ENCODE data around the gene NOTCH4. TPM values are rescaled to one million over a fixed set of nuclear protein-coding genes. Genes with fewer than 3 reads are reported as not detected.

Gene NOTCH4
- total and polyA plus RNA-seq, 9 of the 15 experiments (the other 6 are each of a cell fraction or from before 2014, with no cell fraction given) = 0.24 to 4.3 (median 1.7) TPM

DNA sequence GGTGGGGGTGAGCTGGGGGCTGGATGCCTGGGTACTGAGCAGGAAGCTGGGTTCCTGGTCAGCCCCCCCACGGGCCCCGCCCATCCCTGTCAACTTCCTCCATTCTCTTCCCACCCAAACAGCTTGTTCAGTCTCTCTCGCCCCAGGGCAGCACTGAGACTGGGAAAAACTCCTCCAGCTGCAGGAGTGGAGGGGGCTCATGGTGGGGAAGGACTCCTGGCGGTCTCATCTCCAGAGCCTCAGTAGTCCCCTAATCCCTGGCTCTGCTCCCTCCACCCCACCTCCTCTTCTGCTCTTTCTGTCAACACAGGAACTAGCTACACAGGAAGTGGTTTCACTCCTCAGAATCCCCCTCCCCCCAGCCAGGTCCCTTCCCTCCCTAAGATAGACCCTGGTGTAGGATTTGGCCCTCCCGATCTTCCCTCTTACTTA lies 31.2 kb downstream of the NOTCH4 start, which contains the start of gene GPSM3 (continued):
- TF ChIP-seq, protein P1, sequence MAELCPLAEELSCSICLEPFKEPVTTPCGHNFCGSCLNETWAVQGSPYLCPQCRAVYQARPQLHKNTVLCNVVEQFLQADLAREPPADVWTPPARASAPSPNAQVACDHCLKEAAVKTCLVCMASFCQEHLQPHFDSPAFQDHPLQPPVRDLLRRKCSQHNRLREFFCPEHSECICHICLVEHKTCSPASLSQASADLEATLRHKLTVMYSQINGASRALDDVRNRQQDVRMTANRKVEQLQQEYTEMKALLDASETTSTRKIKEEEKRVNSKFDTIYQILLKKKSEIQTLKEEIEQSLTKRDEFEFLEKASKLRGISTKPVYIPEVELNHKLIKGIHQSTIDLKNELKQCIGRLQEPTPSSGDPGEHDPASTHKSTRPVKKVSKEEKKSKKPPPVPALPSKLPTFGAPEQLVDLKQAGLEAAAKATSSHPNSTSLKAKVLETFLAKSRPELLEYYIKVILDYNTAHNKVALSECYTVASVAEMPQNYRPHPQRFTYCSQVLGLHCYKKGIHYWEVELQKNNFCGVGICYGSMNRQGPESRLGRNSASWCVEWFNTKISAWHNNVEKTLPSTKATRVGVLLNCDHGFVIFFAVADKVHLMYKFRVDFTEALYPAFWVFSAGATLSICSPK (IDR thresholded peaks at IDR 0.05; ENCODE audit: borderline replicate concordance) = no peak
- TF ChIP-seq ETV6 (IDR thresholded peaks at IDR 0.05; ENCODE audit: borderline replicate concordance in 1 of 2, low read depth in 2 of 2, low read length in 1 of 2) (peak in 1 of 2 experiments; percentile 68; a peak in 1 of 4 replicates), ETV6 (CRISPR knock-in tag; IDR thresholded peaks at IDR 0.05; ENCODE audit: borderline replicate concordance) (no peak), SRF (CRISPR knock-in tag; IDR thresholded peaks at IDR 0.05) (peak in 1 of 2 experiments; percentile 44; a peak in 1 of 4 replicates), HDAC1 (IDR thresholded peaks at IDR 0.05) (peak in 1 of 2 experiments; percentile 19; a peak in 1 of 4 replicates), EHMT2 (IDR thresholded peaks at IDR 0.05) (no peak; the same call in 1 of the 2 replicates), CBFB (CRISPR knock-in tag; IDR thresholded peaks at IDR 0.05) (no peak), ZNF444 (CRISPR knock-in tag; IDR thresholded peaks at IDR 0.05) (peak; percentile 79; the same call in 1 of the 2 replicates), KDM2B (CRISPR knock-in tag; IDR thresholded peaks at IDR 0.05) (no peak), TAF15 (IDR thresholded peaks at IDR 0.05; ENCODE audit: low read depth, low read length) (no peak), FOXJ2 (tag; IDR thresholded peaks at IDR 0.05) (no peak), NEUROD1 (IDR thresholded peaks at IDR 0.05; ENCODE audit: borderline replicate concordance, low read depth, low read length, partially characterized antibody) (peak; percentile 18), GATAD2A (IDR thresholded peaks at IDR 0.05) (0 out of 2 replicates have a peak, but pooled peaks have one; percentile 22), FOXM1 (IDR thresholded peaks at IDR 0.05; ENCODE audit: low read depth) (no peak), FOXM1 (CRISPR knock-in tag; IDR thresholded peaks at IDR 0.05; ENCODE audit: low read depth) (no peak), RNF2 (IDR thresholded peaks at IDR 0.05) (peak; percentile 91; the same call in 1 of the 2 replicates), RHOXF2B (CRISPR knock-in tag; conservative IDR thresholded peaks at IDR 0.05) (peak; percentile 66; the same call in 1 of the 2 replicates), NFE2 (IDR thresholded peaks at IDR 0.05; ENCODE audit: low read depth) (no peak), MEF2D (tag; conservative IDR thresholded peaks at IDR 0.05; ENCODE audit: low read depth) (no peak)
- TF ChIP-seq, protein P2, sequence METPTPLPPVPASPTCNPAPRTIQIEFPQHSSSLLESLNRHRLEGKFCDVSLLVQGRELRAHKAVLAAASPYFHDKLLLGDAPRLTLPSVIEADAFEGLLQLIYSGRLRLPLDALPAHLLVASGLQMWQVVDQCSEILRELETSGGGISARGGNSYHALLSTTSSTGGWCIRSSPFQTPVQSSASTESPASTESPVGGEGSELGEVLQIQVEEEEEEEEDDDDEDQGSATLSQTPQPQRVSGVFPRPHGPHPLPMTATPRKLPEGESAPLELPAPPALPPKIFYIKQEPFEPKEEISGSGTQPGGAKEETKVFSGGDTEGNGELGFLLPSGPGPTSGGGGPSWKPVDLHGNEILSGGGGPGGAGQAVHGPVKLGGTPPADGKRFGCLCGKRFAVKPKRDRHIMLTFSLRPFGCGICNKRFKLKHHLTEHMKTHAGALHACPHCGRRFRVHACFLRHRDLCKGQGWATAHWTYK (CRISPR knock-in tag; IDR thresholded peaks at IDR 0.05) = 0 out of 2 replicates have a peak, but pooled peaks have one; percentile 72
- TF ChIP-seq, protein P3, sequence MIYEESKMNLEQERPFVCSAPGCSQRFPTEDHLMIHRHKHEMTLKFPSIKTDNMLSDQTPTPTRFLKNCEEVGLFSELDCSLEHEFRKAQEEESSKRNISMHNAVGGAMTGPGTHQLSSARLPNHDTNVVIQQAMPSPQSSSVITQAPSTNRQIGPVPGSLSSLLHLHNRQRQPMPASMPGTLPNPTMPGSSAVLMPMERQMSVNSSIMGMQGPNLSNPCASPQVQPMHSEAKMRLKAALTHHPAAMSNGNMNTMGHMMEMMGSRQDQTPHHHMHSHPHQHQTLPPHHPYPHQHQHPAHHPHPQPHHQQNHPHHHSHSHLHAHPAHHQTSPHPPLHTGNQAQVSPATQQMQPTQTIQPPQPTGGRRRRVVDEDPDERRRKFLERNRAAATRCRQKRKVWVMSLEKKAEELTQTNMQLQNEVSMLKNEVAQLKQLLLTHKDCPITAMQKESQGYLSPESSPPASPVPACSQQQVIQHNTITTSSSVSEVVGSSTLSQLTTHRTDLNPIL (CRISPR knock-in tag; IDR thresholded peaks at IDR 0.05) = no peak
- TF ChIP-seq, protein P4, sequence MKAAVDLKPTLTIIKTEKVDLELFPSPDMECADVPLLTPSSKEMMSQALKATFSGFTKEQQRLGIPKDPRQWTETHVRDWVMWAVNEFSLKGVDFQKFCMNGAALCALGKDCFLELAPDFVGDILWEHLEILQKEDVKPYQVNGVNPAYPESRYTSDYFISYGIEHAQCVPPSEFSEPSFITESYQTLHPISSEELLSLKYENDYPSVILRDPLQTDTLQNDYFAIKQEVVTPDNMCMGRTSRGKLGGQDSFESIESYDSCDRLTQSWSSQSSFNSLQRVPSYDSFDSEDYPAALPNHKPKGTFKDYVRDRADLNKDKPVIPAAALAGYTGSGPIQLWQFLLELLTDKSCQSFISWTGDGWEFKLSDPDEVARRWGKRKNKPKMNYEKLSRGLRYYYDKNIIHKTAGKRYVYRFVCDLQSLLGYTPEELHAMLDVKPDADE (conservative IDR thresholded peaks at IDR 0.05; ENCODE audit: control insufficient read depth, low read depth, low read length) = peak; percentile 57; the same call in 1 of the 2 replicates

All from K562 (cell line).